Measurements from ENCODE around the gene TMCC2.

TMCC2 gene

GRCh38 chr1:205241366-205242030 is 13.8 kb downstream of the TMCC2 start:
- no peak for DNase-seq

- no peak for DNase-seq
Measured at GRCh38 chr1:205243350-205244191, 15.8 kb downstream of the TMCC2 start.

GRCh38 chr1:205244384-205244783 is 16.6 kb downstream of the TMCC2 start:
- no peak for DNase-seq

GRCh38 chr1:205245096-205245495 is 17.4 kb downstream of the TMCC2 start:
- DNase-seq = no peak

GRCh38 chr1:205246351-205247119 is 18.8 kb downstream of the TMCC2 start:
- DNase-seq = no peak

GRCh38 chr1:205247130-205247921 is 19.6 kb downstream of the TMCC2 start:
- no peak for DNase-seq

- no peak for DNase-seq
Measured at GRCh38 chr1:205248793-205249601, 21.3 kb downstream of the TMCC2 start.

- DNase-seq = no peak
Measured at GRCh38 chr1:205249651-205250050, 21.9 kb downstream of the TMCC2 start.

- no peak for DNase-seq
Measured at GRCh38 chr1:205250699-205251098, 23.0 kb downstream of the TMCC2 start.

GRCh38 chr1:205251576-205251975 is 23.8 kb downstream of the TMCC2 start:
- DNase-seq = no peak

- DNase-seq = peak; percentile 81 to 86
Measured at GRCh38 chr1:205255941-205256780, 28.4 kb downstream of the TMCC2 start.

GRCh38 chr1:205256951-205257625 is 29.3 kb downstream of the TMCC2 start:
- DNase-seq = no peak

GRCh38 chr1:205257735-205258134 is 30.0 kb downstream of the TMCC2 start:
- DNase-seq = no peak

- DNase-seq = no peak
Measured at GRCh38 chr1:205258261-205258691, 30.5 kb downstream of the TMCC2 start.

- DNase-seq = no peak
Measured at GRCh38 chr1:205258719-205259118, 31.0 kb downstream of the TMCC2 start.

GRCh38 chr1:205259324-205259832 is 31.6 kb downstream of the TMCC2 start:
- no peak for DNase-seq

- no peak for DNase-seq
Measured at GRCh38 chr1:205259998-205260397, 32.3 kb downstream of the TMCC2 start.

GRCh38 chr1:205260948-205261732 is 33.4 kb downstream of the TMCC2 start:
- no peak for DNase-seq
